Colonic mucosa (tissue), 4 donors: Measurements from ENCODE around the gene ANKRD10. TPM values are rescaled to one million over a fixed set of nuclear protein-coding genes. Genes with fewer than 3 reads are reported as not detected.
A peak's percentile ranks its signal among the peaks of the same experiment; 100 is the strongest.

Experiments used
- DNase-seq: peaks from one replicate; pipeline ENCODE4 v3.0.0-alpha.2; 2020
- H3K27ac ChIP-seq: fragments of 200-600 bp; one replicate; pipeline ENCODE4 v1.8.0; 2021
- H3K27me3 ChIP-seq: fragments of 200-600 bp; one replicate; pipeline ENCODE4 v1.8.0; 2021
- H3K36me3 ChIP-seq: fragments of 200-600 bp; one replicate; pipeline ENCODE4 v1.8.0; 2021
- H3K4me1 ChIP-seq: fragments of 200-600 bp; one replicate; pipeline ENCODE4 v1.8.0; 2021; ENCODE audit warnings: mild to moderate bottlenecking
- H3K4me3 ChIP-seq: fragments of 200-600 bp; one replicate; pipeline ENCODE4 v1.8.0; 2021
- H3K9ac ChIP-seq, 2 donors: one replicate each; pipeline ENCODE4 v1.7.0; 2013; ENCODE audit warnings: control low read depth in 2 of 2, low read depth in 2 of 2, low read length in 2 of 2
- H3K9me3 ChIP-seq: fragments of 200-600 bp; one replicate; pipeline ENCODE4 v1.8.0; 2021
- CTCF ChIP-seq: fragments of 200-600 bp; IDR thresholded peaks from one replicate; pipeline ENCODE4 v1.8.0; 2022; ENCODE audit warnings: antibody characterized with exemption, mild to moderate bottlenecking
- intact Hi-C: fragments of 100-400 bp; cut with DNase I; formaldehyde crosslinking; loops from one replicate; pipeline ENCODE4 v1.14.1; 2022
- total RNA-seq, 2 donors: library from RNA; stranded (reverse); fragmentation: NEBNext Ultra II Directional in 1 of 2; extraction: Animal tissue kit (Norgen Biotek cat#: 25700) in 1 of 2; gene quantifications; one replicate each; pipeline ENCODE4 v1.2.1, GENCODE V29; 2021
- donor health status: healthy.
- donor health status: DM: no; HTN: no; CAD: no.
- donor health status: DM: no; HTN: no; CAD: no.

ANKRD10 gene
- total RNA-seq, 2 donors from 2014 or later: 94.9 to 123 TPM

- Histone ChIP-seq H3K27me3 (no peaks in the 10 kb centered on the region), H3K36me3 (no peaks in the 10 kb centered on the region), H3K4me1 (peaks cover 5% of the 10 kb centered on the region), H3K4me3 (peak overlapping the region; percentile 28), H3K9ac (peak overlapping the region in 1 of 2 donors; percentile 39), H3K9me3 (no peaks in the 10 kb centered on the region), H3K27ac (no peak overlapping the region)
- no peak for TF ChIP-seq CTCF
- no peak for DNase-seq
- intact Hi-C loops: no loop called here
Observed at GRCh38 chr13:110873639-110874507, 41.0 kb downstream of the ANKRD10 start.

GRCh38 chr13:110872768-110873638 lies 41.9 kb downstream of the ANKRD10 start:
- Histone ChIP-seq H3K27ac (no peak overlapping the region), H3K4me1 (peaks cover 5% of the 10 kb centered on the region), H3K36me3 (no peaks in the 10 kb centered on the region), H3K4me3 (no peak overlapping the region), H3K27me3 (no peaks in the 10 kb centered on the region), H3K9ac (no peak overlapping the region), H3K9me3 (no peaks in the 10 kb centered on the region)
- DNase-seq: no peak
- no peak for TF ChIP-seq CTCF
- intact Hi-C loops: no loop called here

DNA sequence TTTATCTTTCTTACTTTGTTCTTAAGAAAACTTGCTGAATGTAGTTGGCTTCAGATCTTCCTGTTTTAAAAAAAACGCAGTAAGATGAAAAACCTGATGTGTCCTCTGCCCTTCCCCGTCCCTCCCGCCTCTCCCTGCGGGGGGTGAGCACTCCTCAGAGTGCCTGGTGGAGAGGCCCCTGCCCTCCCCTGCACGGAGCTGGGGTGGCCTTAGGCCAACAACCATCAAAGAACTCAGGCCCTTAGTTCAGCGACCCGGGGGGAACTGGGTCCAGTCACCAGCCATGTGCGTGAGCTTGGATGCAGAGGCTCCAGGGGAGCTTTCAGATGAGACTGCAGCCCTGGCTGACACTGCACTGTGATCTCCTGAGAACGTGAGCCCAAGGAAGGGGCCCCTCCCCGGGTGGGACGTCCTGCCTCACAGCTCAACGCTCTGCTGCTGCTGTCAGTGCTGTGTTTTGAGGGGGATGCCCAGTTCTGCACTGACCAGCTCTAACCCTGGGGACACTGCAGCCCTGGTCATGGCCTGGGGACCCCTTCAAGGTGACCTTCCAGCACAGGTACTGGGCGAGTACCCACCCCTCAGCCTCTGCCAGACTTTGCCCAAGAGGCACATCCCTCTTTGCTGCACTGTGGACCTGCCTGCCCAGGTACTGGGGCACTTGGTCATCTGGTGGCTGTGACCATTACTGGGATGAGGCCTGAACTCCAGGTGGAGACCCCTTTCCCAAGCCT lies 42.7 kb downstream of the ANKRD10 start:
- no peak for DNase-seq
- no peak overlapping the region for H3K4me3 ChIP-seq
- H3K9me3 ChIP-seq: no peaks in the 10 kb centered on the region
- intact Hi-C loops: no loop called here
- H3K27ac ChIP-seq: no peak overlapping the region
- H3K9ac ChIP-seq: no peak overlapping the region
- no peaks in the 10 kb centered on the region for H3K36me3 ChIP-seq
- no peak for TF ChIP-seq CTCF
- H3K27me3 ChIP-seq: no peaks in the 10 kb centered on the region
- H3K4me1 ChIP-seq: peaks cover 5% of the 10 kb centered on the region

GRCh38 chr13:110869805-110870706 lies 44.8 kb downstream of the ANKRD10 start:
- Histone ChIP-seq H3K27ac (peak overlapping the region; percentile 65), H3K9me3 (no peaks in the 10 kb centered on the region), H3K4me3 (peak overlapping the region; percentile 17), H3K36me3 (no peaks in the 10 kb centered on the region), H3K9ac (peak overlapping the region; percentile 16 to 35), H3K27me3 (no peaks in the 10 kb centered on the region), H3K4me1 (peaks cover 5% of the 10 kb centered on the region)
- peak; percentile 79 for DNase-seq
- intact Hi-C loops: no loop called here
- TF ChIP-seq CTCF: no peak
